NCI-H526 (cell line): ENCODE measurements around the gene RAB9A.
"Not testable (repeated sequence)": the region's sequence is repeated elsewhere in the genome, so short reads cannot be mapped to it uniquely, and the experiment has no call there.

ENCODE experiments used
- DNase-seq, 2 experiments: peaks; one replicate each; lab custom pipeline; 2025; lab: John Stamatoyannopoulos, UW

Gene RAB9A

GRCh38 chrX:13688958-13689740, at the start of gene RAB9A:
RAB9A (plus strand) TSS chrX:13689128; CDS start chrX:13708747, 19,619 bp downstream.
- peak; percentile 51 to 94 for DNase-seq

- DNase-seq: not testable (repeated sequence)
These were observed 47.2 kb upstream of the RAB9A start for GRCh38 chrX:13641684-13642083.

GRCh38 chrX:13645464-13646153, 43.3 kb upstream of the RAB9A start:
- no peak for DNase-seq

GRCh38 chrX:13646154-13646549, 42.8 kb upstream of the RAB9A start:
- peak; percentile 16 to 83 for DNase-seq

- DNase-seq: no peak
These were observed 41.2 kb upstream of the RAB9A start for GRCh38 chrX:13647709-13648212.

- DNase-seq: not testable (repeated sequence)
These were observed 40.6 kb upstream of the RAB9A start for GRCh38 chrX:13648336-13648735.

GRCh38 chrX:13649838-13650237, 39.1 kb upstream of the RAB9A start:
- DNase-seq: no peak

- no peak for DNase-seq
These were observed 38.6 kb upstream of the RAB9A start for GRCh38 chrX:13650318-13650717.

GRCh38 chrX:13651150-13651549, 37.8 kb upstream of the RAB9A start:
- DNase-seq: no peak

GRCh38 chrX:13652287-13652793, 36.6 kb upstream of the RAB9A start:
- DNase-seq: no peak

- peak; percentile 96 to 98 for DNase-seq
These were observed 35.9 kb upstream of the RAB9A start, which contains the start of gene TCEANC for GRCh38 chrX:13652850-13653693. TCEANC (plus strand) TSS chrX:13653141; CDS start chrX:13662509, 9,368 bp downstream.

- no peak for DNase-seq
These were observed 34.8 kb upstream of the RAB9A start for GRCh38 chrX:13654116-13654515.

GRCh38 chrX:13655674-13656073, 33.3 kb upstream of the RAB9A start:
- no peak for DNase-seq

- peak in 1 of 2 experiments; percentile 72 for DNase-seq
These were observed 30.3 kb upstream of the RAB9A start for GRCh38 chrX:13658602-13659001.

GRCh38 chrX:13659063-13659462, 29.9 kb upstream of the RAB9A start:
- DNase-seq: no peak

GRCh38 chrX:13661735-13662288, 27.1 kb upstream of the RAB9A start:
- DNase-seq: no peak

GRCh38 chrX:13662355-13662791, 26.6 kb upstream of the RAB9A start:
- no peak for DNase-seq

GRCh38 chrX:13664020-13664419, 24.9 kb upstream of the RAB9A start:
- no peak for DNase-seq

- DNase-seq: no peak
These were observed 22.1 kb upstream of the RAB9A start for GRCh38 chrX:13666836-13667235.

GRCh38 chrX:13667919-13668318, 21.0 kb upstream of the RAB9A start:
- no peak for DNase-seq

- peak in 1 of 2 experiments; percentile 47 for DNase-seq
These were observed 19.6 kb upstream of the RAB9A start for GRCh38 chrX:13669246-13669737.
